ENCODE data around the gene NT5M.

Gene NT5M

DNA sequence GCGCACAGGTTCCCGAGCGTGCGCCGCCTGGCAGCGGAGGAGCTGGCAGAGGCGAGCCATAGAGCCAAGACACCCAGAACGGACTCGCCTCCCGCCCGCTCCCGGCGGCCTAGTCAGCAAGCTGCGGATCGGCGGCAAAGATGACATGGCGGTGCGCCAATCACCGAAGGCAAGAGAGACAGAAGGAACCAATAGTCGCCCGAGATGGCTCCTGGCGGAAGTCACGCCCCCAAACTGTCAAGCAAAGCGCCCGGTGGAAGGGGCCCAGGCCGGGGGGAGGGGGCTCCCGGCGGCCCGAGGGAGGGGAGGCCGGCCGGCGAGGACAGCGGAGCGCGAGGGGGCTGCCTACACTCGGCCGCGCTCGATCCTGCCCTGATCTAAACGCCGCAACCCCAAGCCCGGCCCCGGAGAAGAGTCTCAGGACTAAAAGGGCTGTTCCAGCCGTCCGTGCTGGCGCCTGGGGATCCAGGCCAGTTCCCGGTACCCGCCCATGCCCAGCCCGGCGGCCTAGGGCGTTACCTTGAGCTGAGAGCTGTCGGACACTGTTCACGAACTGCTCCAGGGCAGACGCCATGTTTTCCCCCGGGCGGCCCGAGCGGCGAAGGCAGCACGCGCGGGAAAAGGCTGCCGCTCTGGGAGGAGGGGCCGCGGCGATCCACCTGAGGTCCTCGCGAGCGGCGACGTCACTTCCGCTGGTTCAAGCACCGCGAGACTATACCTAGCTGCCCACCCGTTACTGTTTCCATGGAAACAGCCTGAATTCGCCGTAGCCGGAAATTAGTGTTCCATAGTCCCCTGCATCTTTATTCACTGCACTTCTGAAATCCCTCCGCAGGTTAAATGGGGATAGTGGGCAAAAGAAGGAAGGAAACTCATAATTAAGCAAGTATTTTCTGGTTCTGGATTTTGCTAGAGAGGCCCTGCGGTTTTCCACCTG is 22.3 kb upstream of the NT5M start, which contains the start of gene COPS3:
Gene COPS3, minus strand, starts transcription at position 634 of the 937 bp plus-strand sequence. Its CDS starts 60 bp downstream, at position 574.
- Histone ChIP-seq H3K18ac (ENCODE audit: low read length) (peak within 1 kb of the TSS; percentile 96), H2BK12ac (ENCODE audit: low read length) (no peak within 1 kb of the TSS), H2BK15ac (ENCODE audit: low read length) (peak within 1 kb of the TSS; percentile 86), H4K8ac (ENCODE audit: low read depth, low read length) (no peak within 1 kb of the TSS), H3K9me3 (replicated peaks in 1 of 2; ENCODE audit: control insufficient read depth in 2 of 2, insufficient read depth in 1 of 2, low read depth in 1 of 2, low read length in 2 of 2) (no peaks in the 10 kb centered on the region), H3K4ac (ENCODE audit: low read length) (no peak within 1 kb of the TSS), H3K23ac (ENCODE audit: low read depth, low read length, poor library complexity) (peak within 1 kb of the TSS; percentile 36), H3K4me3 (ENCODE audit: low read length in 2 of 2) (peak within 1 kb of the TSS; percentile 80 to 99), H3K9ac (ENCODE audit: low read depth, low read length, poor library complexity) (peak within 1 kb of the TSS; percentile 96), H3K14ac (ENCODE audit: low read length) (peak within 1 kb of the TSS; percentile 49), H2AK5ac (ENCODE audit: low read depth, low read length) (peak within 1 kb of the TSS; percentile 81), H4K91ac (ENCODE audit: low read depth, low read length, poor library complexity) (no peak within 1 kb of the TSS), H2BK5ac (ENCODE audit: low read length) (peak within 1 kb of the TSS; percentile 79), H3K36me3 (replicated peaks in 1 of 2; ENCODE audit: control insufficient read depth in 2 of 2, insufficient read depth in 2 of 2, low read length in 2 of 2) (peaks cover 2 to 21% of the 10 kb centered on the region in 2 donors), H3K27me3 (ENCODE audit: control insufficient read depth in 3 of 3, insufficient read depth in 3 of 3, low read depth in 1 of 3, low read length in 3 of 3) (no peaks in the 10 kb centered on the region), H2BK120ac (ENCODE audit: low read depth, low read length) (no peak within 1 kb of the TSS), H3K27ac (replicated peaks; ENCODE audit: low read length) (peak within 1 kb of the TSS; percentile 78), H2AFZ (ENCODE audit: low read length) (peak within 1 kb of the TSS; percentile 94), H3K4me1 (ENCODE audit: control insufficient read depth in 2 of 2, insufficient read depth in 1 of 2, low read depth in 1 of 2, low read length in 2 of 2) (peaks cover 2 to 6% of the 10 kb centered on the region in 2 donors), H3K79me1 (ENCODE audit: low read depth, low read length) (peaks cover 12% of the 10 kb centered on the region), H3K4me2 (ENCODE audit: insufficient read depth, low read length, poor library complexity, severe bottlenecking) (peak within 1 kb of the TSS; percentile 67)
- WGBS, 2 donors (ENCODE audit: extremely low coverage in 2 of 2, insufficient read length in 2 of 2, insufficient replicate concordance in 1 of 2), result no CpG with 5 or more reads among the region's 80 CpGs
- peak; percentile 95 for DNase-seq (ENCODE audit: low spot score)

DNA sequence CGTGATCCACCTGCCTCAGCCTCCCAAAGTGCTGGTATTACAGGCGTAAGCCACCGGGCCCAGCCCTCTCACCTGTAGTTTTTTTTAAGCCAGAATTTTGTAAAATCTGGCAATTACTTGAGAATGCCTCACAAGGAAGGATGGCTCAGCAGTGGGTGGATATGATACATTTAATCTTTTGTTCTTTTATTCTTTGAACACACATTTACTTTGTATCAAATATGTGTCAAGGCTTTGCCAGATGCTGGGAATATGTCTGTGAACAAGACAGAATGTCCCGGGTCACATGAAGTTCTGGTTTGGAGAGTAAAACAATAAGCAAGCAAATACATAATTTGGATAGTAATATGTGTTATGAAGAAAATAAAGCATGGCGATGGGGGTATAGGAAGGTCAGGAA is 17.2 kb upstream of the NT5M start:
- no peak overlapping the region for H3K4me2 ChIP-seq (ENCODE audit: insufficient read depth, low read length, poor library complexity, severe bottlenecking)
- no peak overlapping the region for H4K91ac ChIP-seq (ENCODE audit: low read depth, low read length, poor library complexity)
- no peak overlapping the region for H3K9ac ChIP-seq (ENCODE audit: low read depth, low read length, poor library complexity)
- 100% methylated on average over 1 of the region's 5 CpGs; no CpG with 5 or more reads in 1 of the 2 donors for WGBS, 2 donors (ENCODE audit: extremely low coverage in 2 of 2, insufficient read length in 2 of 2, insufficient replicate concordance in 1 of 2)
- no peaks in the 10 kb centered on the region for H3K9me3 ChIP-seq (replicated peaks in 1 of 2; ENCODE audit: control insufficient read depth in 2 of 2, insufficient read depth in 1 of 2, low read depth in 1 of 2, low read length in 2 of 2)
- H2AFZ ChIP-seq (ENCODE audit: low read length), result peak overlapping the region; percentile 40
- no peak overlapping the region for H3K14ac ChIP-seq (ENCODE audit: low read length)
- no peak for DNase-seq (ENCODE audit: low spot score)
- no peak overlapping the region for H3K23ac ChIP-seq (ENCODE audit: low read depth, low read length, poor library complexity)
- no peak overlapping the region for H2BK12ac ChIP-seq (ENCODE audit: low read length)
- no peaks in the 10 kb centered on the region for H3K4me1 ChIP-seq (ENCODE audit: control insufficient read depth in 2 of 2, insufficient read depth in 1 of 2, low read depth in 1 of 2, low read length in 2 of 2)
- no peak overlapping the region for H3K27ac ChIP-seq (replicated peaks; ENCODE audit: low read length)
- H2BK15ac ChIP-seq (ENCODE audit: low read length), result no peak overlapping the region
- no peak overlapping the region for H2BK5ac ChIP-seq (ENCODE audit: low read length)
- no peak overlapping the region for H2AK5ac ChIP-seq (ENCODE audit: low read depth, low read length)
- no peak overlapping the region for H3K18ac ChIP-seq (ENCODE audit: low read length)
- H3K79me1 ChIP-seq (ENCODE audit: low read depth, low read length), result peaks cover under 1% of the 10 kb centered on the region
- H2BK120ac ChIP-seq (ENCODE audit: low read depth, low read length), result no peak overlapping the region
- no peaks in the 10 kb centered on the region for H3K27me3 ChIP-seq (ENCODE audit: control insufficient read depth in 3 of 3, insufficient read depth in 3 of 3, low read depth in 1 of 3, low read length in 3 of 3)
- H3K4me3 ChIP-seq (ENCODE audit: low read length in 2 of 2), result no peak overlapping the region
- H3K36me3 ChIP-seq (replicated peaks in 1 of 2; ENCODE audit: control insufficient read depth in 2 of 2, insufficient read depth in 2 of 2, low read length in 2 of 2), result no peaks in the 10 kb centered on the region
- no peak overlapping the region for H3K4ac ChIP-seq (ENCODE audit: low read length)
- no peak overlapping the region for H4K8ac ChIP-seq (ENCODE audit: low read depth, low read length)

DNA sequence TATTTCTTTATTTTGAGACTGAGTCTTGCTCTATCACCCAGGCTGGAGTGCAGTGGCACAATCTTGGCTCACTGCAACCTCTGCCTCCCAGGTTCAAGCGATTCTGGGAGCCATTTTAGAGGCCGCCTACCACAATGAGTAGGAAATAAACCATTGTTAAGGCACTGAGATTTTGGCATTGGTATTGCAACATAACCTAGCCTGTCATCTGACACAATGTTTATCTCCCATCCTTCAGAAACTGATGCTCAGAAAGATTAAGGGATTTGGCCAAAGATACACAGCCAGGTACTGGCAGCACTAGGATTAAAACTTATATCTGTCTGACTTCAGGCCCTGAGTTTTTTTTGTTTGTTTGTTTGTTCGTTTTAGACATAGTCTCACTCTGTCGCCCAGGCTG is 14.1 kb upstream of the NT5M start:
- no peak overlapping the region for H3K4me3 ChIP-seq (ENCODE audit: low read length in 2 of 2)
- H4K8ac ChIP-seq (ENCODE audit: low read depth, low read length), result no peak overlapping the region
- no peak overlapping the region for H3K27ac ChIP-seq (replicated peaks; ENCODE audit: low read length)
- no peak overlapping the region for H3K4ac ChIP-seq (ENCODE audit: low read length)
- H3K79me1 ChIP-seq (ENCODE audit: low read depth, low read length), result no peaks in the 10 kb centered on the region
- no peaks in the 10 kb centered on the region for H3K27me3 ChIP-seq (ENCODE audit: control insufficient read depth in 3 of 3, insufficient read depth in 3 of 3, low read depth in 1 of 3, low read length in 3 of 3)
- no peaks in the 10 kb centered on the region for H3K9me3 ChIP-seq (replicated peaks in 1 of 2; ENCODE audit: control insufficient read depth in 2 of 2, insufficient read depth in 1 of 2, low read depth in 1 of 2, low read length in 2 of 2)
- no peak overlapping the region for H2BK12ac ChIP-seq (ENCODE audit: low read length)
- H3K4me1 ChIP-seq (ENCODE audit: control insufficient read depth in 2 of 2, insufficient read depth in 1 of 2, low read depth in 1 of 2, low read length in 2 of 2), result no peaks in the 10 kb centered on the region
- H2AFZ ChIP-seq (ENCODE audit: low read length), result no peak overlapping the region
- no peak overlapping the region for H2BK5ac ChIP-seq (ENCODE audit: low read length)
- no peak overlapping the region for H3K14ac ChIP-seq (ENCODE audit: low read length)
- DNase-seq (ENCODE audit: low spot score), result no peak
- H2AK5ac ChIP-seq (ENCODE audit: low read depth, low read length), result no peak overlapping the region
- no peak overlapping the region for H4K91ac ChIP-seq (ENCODE audit: low read depth, low read length, poor library complexity)
- no peak overlapping the region for H3K18ac ChIP-seq (ENCODE audit: low read length)
- WGBS, 2 donors (ENCODE audit: extremely low coverage in 2 of 2, insufficient read length in 2 of 2, insufficient replicate concordance in 1 of 2), result no CpG with 5 or more reads among the region's 4 CpGs
- H2BK15ac ChIP-seq (ENCODE audit: low read length), result no peak overlapping the region
- no peak overlapping the region for H3K4me2 ChIP-seq (ENCODE audit: insufficient read depth, low read length, poor library complexity, severe bottlenecking)
- no peak overlapping the region for H3K23ac ChIP-seq (ENCODE audit: low read depth, low read length, poor library complexity)
- H3K36me3 ChIP-seq (replicated peaks in 1 of 2; ENCODE audit: control insufficient read depth in 2 of 2, insufficient read depth in 2 of 2, low read length in 2 of 2), result no peaks in the 10 kb centered on the region
- H3K9ac ChIP-seq (ENCODE audit: low read depth, low read length, poor library complexity), result no peak overlapping the region
- no peak overlapping the region for H2BK120ac ChIP-seq (ENCODE audit: low read depth, low read length)

DNA sequence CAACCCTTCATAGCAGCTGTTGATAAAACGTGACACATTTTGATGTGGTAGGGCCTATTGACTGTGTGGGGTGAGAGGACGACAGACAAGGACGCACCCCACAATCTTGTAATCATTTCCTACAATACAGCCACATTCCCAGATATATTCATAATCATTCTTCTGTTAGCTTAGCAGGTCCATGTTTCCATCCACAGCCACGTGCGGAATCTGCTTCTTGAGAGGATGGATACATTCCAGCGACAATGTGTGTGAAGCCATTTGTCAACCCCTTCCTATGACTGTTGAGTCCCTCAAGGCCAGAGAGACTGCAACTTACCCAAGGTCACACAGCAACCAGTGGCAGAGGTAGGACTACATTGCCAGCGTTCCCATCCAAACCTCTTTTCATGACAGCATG is 13.5 kb upstream of the NT5M start:
- Histone ChIP-seq H3K23ac (ENCODE audit: low read depth, low read length, poor library complexity) (no peak overlapping the region), H3K27ac (replicated peaks; ENCODE audit: low read length) (no peak overlapping the region), H2AFZ (ENCODE audit: low read length) (no peak overlapping the region), H3K4me1 (ENCODE audit: control insufficient read depth in 2 of 2, insufficient read depth in 1 of 2, low read depth in 1 of 2, low read length in 2 of 2) (no peaks in the 10 kb centered on the region), H3K18ac (ENCODE audit: low read length) (no peak overlapping the region), H4K8ac (ENCODE audit: low read depth, low read length) (no peak overlapping the region), H3K79me1 (ENCODE audit: low read depth, low read length) (no peaks in the 10 kb centered on the region), H3K4ac (ENCODE audit: low read length) (no peak overlapping the region), H2BK5ac (ENCODE audit: low read length) (no peak overlapping the region), H3K9me3 (replicated peaks in 1 of 2; ENCODE audit: control insufficient read depth in 2 of 2, insufficient read depth in 1 of 2, low read depth in 1 of 2, low read length in 2 of 2) (no peaks in the 10 kb centered on the region), H3K9ac (ENCODE audit: low read depth, low read length, poor library complexity) (no peak overlapping the region), H2BK12ac (ENCODE audit: low read length) (no peak overlapping the region), H3K27me3 (ENCODE audit: control insufficient read depth in 3 of 3, insufficient read depth in 3 of 3, low read depth in 1 of 3, low read length in 3 of 3) (no peaks in the 10 kb centered on the region), H3K4me3 (ENCODE audit: low read length in 2 of 2) (no peak overlapping the region), H3K14ac (ENCODE audit: low read length) (no peak overlapping the region), H2BK120ac (ENCODE audit: low read depth, low read length) (no peak overlapping the region), H3K36me3 (replicated peaks in 1 of 2; ENCODE audit: control insufficient read depth in 2 of 2, insufficient read depth in 2 of 2, low read length in 2 of 2) (no peaks in the 10 kb centered on the region), H3K4me2 (ENCODE audit: insufficient read depth, low read length, poor library complexity, severe bottlenecking) (no peak overlapping the region), H2BK15ac (ENCODE audit: low read length) (no peak overlapping the region), H4K91ac (ENCODE audit: low read depth, low read length, poor library complexity) (no peak overlapping the region), H2AK5ac (ENCODE audit: low read depth, low read length) (no peak overlapping the region)
- no peak for DNase-seq (ENCODE audit: low spot score)
- WGBS, 2 donors (ENCODE audit: extremely low coverage in 2 of 2, insufficient read length in 2 of 2, insufficient replicate concordance in 1 of 2), result no CpG with 5 or more reads among the region's 7 CpGs

Data from neuronal stem cell (in vitro differentiated cells).